ENCODE data around the gene ZNFX1. TPM values are rescaled to one million over a fixed set of nuclear protein-coding genes. Genes with fewer than 3 reads are reported as not detected.

Gene ZNFX1
- total RNA-seq, 1 donor from 2014 or later, result 32.7 TPM

GRCh38 chr20:49313283-49313682, 35.4 kb upstream of the ZNFX1 start:
- H3K36me3 ChIP-seq (ENCODE audit: control insufficient read depth, insufficient read depth, low read length), result no peaks in the 10 kb centered on the region
- TF ChIP-seq CTCF (IDR thresholded peaks at IDR 0.05; ENCODE audit: insufficient read depth, low read length, poor library complexity, severe bottlenecking), result no peak
- peaks cover 14% of the 10 kb centered on the region for H3K27me3 ChIP-seq (ENCODE audit: control insufficient read depth, insufficient read depth, low read length)
- no peak for DNase-seq (ENCODE audit: low read depth)
- no peak overlapping the region for H3K4me3 ChIP-seq (ENCODE audit: low read depth, low read length)

- Histone ChIP-seq H3K27me3 (ENCODE audit: control insufficient read depth, insufficient read depth, low read length) (peaks cover 8% of the 10 kb centered on the region), H3K4me3 (ENCODE audit: low read depth, low read length) (no peak overlapping the region), H3K36me3 (ENCODE audit: control insufficient read depth, insufficient read depth, low read length) (no peaks in the 10 kb centered on the region)
- no peak for TF ChIP-seq CTCF (IDR thresholded peaks at IDR 0.05; ENCODE audit: insufficient read depth, low read length, poor library complexity, severe bottlenecking)
- DNase-seq (ENCODE audit: low read depth), result no peak
These were observed 34.8 kb upstream of the ZNFX1 start for GRCh38 chr20:49312661-49313060.

- H3K27me3 ChIP-seq (ENCODE audit: control insufficient read depth, insufficient read depth, low read length), result peaks cover 3% of the 10 kb centered on the region
- DNase-seq (ENCODE audit: low read depth), result no peak
- no peaks in the 10 kb centered on the region for H3K36me3 ChIP-seq (ENCODE audit: control insufficient read depth, insufficient read depth, low read length)
- H3K4me3 ChIP-seq (ENCODE audit: low read depth, low read length), result no peak overlapping the region
- no peak for TF ChIP-seq CTCF (IDR thresholded peaks at IDR 0.05; ENCODE audit: insufficient read depth, low read length, poor library complexity, severe bottlenecking)
These were observed 32.8 kb upstream of the ZNFX1 start for GRCh38 chr20:49310705-49311104.

GRCh38 chr20:49308875-49309274, 31.0 kb upstream of the ZNFX1 start:
- Histone ChIP-seq H3K36me3 (ENCODE audit: control insufficient read depth, insufficient read depth, low read length) (no peaks in the 10 kb centered on the region), H3K4me3 (ENCODE audit: low read depth, low read length) (no peak overlapping the region), H3K27me3 (ENCODE audit: control insufficient read depth, insufficient read depth, low read length) (peaks cover 3% of the 10 kb centered on the region)
- no peak for DNase-seq (ENCODE audit: low read depth)
- no peak for TF ChIP-seq CTCF (IDR thresholded peaks at IDR 0.05; ENCODE audit: insufficient read depth, low read length, poor library complexity, severe bottlenecking)

GRCh38 chr20:49306903-49307620, 29.2 kb upstream of the ZNFX1 start:
- Histone ChIP-seq H3K27me3 (ENCODE audit: control insufficient read depth, insufficient read depth, low read length) (no peaks in the 10 kb centered on the region), H3K36me3 (ENCODE audit: control insufficient read depth, insufficient read depth, low read length) (no peaks in the 10 kb centered on the region), H3K4me3 (ENCODE audit: low read depth, low read length) (no peak overlapping the region)
- no peak for TF ChIP-seq CTCF (IDR thresholded peaks at IDR 0.05; ENCODE audit: insufficient read depth, low read length, poor library complexity, severe bottlenecking)
- no peak for DNase-seq (ENCODE audit: low read depth)

GRCh38 chr20:49303065-49303552, 25.3 kb upstream of the ZNFX1 start:
- Histone ChIP-seq H3K36me3 (ENCODE audit: control insufficient read depth, insufficient read depth, low read length) (no peaks in the 10 kb centered on the region), H3K4me3 (ENCODE audit: low read depth, low read length) (no peak overlapping the region), H3K27me3 (ENCODE audit: control insufficient read depth, insufficient read depth, low read length) (no peaks in the 10 kb centered on the region)
- no peak for DNase-seq (ENCODE audit: low read depth)
- TF ChIP-seq CTCF (IDR thresholded peaks at IDR 0.05; ENCODE audit: insufficient read depth, low read length, poor library complexity, severe bottlenecking), result no peak
